GM18858 (cell line): ENCODE data around the gene TMEM40.
"Not testable (repeated sequence)": the region's sequence is repeated elsewhere in the genome, so short reads cannot be mapped to it uniquely, and the experiment has no call there.

ENCODE experiments used
- ATAC-seq: cut with Tn5 transposase; IDR thresholded peaks from one replicate; pipeline ENCODE4 v1.9.1; 2021; ENCODE audit not compliant: unreplicated experiment

TMEM40 gene

GRCh38 chr3:12719984-12720898 is 38.8 kb downstream of the TMEM40 start:
- peak; percentile 68 for ATAC-seq

GRCh38 chr3:12719541-12719940 is 39.5 kb downstream of the TMEM40 start:
- no peak for ATAC-seq

- ATAC-seq: no peak
Observed at GRCh38 chr3:12716605-12717151, 42.4 kb downstream of the TMEM40 start.

- no peak for ATAC-seq
Observed at GRCh38 chr3:12714278-12714677, 44.8 kb downstream of the TMEM40 start.

- no peak for ATAC-seq
Observed at GRCh38 chr3:12710062-12710461, 49.0 kb downstream of the TMEM40 start.

- no peak for ATAC-seq
Observed at GRCh38 chr3:12709334-12709733, 49.7 kb downstream of the TMEM40 start.

- ATAC-seq: no peak
Observed at GRCh38 chr3:12708584-12709192, 50.4 kb downstream of the TMEM40 start.

GRCh38 chr3:12707449-12707848 is 51.6 kb downstream of the TMEM40 start:
- ATAC-seq: no peak

- ATAC-seq: peak; percentile 81
Observed at GRCh38 chr3:12706504-12707253, 52.4 kb downstream of the TMEM40 start.

- no peak for ATAC-seq
Observed at GRCh38 chr3:12705981-12706380, 53.1 kb downstream of the TMEM40 start.

GRCh38 chr3:12705374-12705926 is 53.6 kb downstream of the TMEM40 start:
- no peak for ATAC-seq

- ATAC-seq: no peak
Observed at GRCh38 chr3:12702501-12702900, 56.6 kb downstream of the TMEM40 start.

- not testable (repeated sequence) for ATAC-seq
Observed at GRCh38 chr3:12701601-12702000, 57.5 kb downstream of the TMEM40 start.

- no peak for ATAC-seq
Observed at GRCh38 chr3:12700800-12701199, 58.3 kb downstream of the TMEM40 start.

- no peak for ATAC-seq
Observed at GRCh38 chr3:12695916-12696315, 63.1 kb downstream of the TMEM40 start.

- ATAC-seq: no peak
Observed at GRCh38 chr3:12695112-12695511, 63.9 kb downstream of the TMEM40 start.

- ATAC-seq: no peak
Observed at GRCh38 chr3:12692444-12692843, 66.6 kb downstream of the TMEM40 start.

- ATAC-seq: no peak
Observed at GRCh38 chr3:12689997-12690711, 68.9 kb downstream of the TMEM40 start.

- no peak for ATAC-seq
Observed at GRCh38 chr3:12687948-12688347, 71.1 kb downstream of the TMEM40 start.

- no peak for ATAC-seq
Observed at GRCh38 chr3:12686096-12686495, 73.0 kb downstream of the TMEM40 start.
